ENCODE results near the gene CDRT4.

The CDRT4 gene

GRCh38 chr17:15405058-15405415, 62.4 kb downstream of the CDRT4 start:
- in situ Hi-C loops (cut with HindIII; ENCODE audit: low pct_unique_long_range_greater_than_20kb, low sequenced_read_pairs), result no loop called here
- no peak for DNase-seq (ENCODE audit: low read depth in 1 of 2, low spot score in 1 of 2)
- no peak for TF ChIP-seq JUND (IDR thresholded peaks at IDR 0.05; ENCODE audit: low read depth)

- in situ Hi-C loops (cut with HindIII; ENCODE audit: low pct_unique_long_range_greater_than_20kb, low sequenced_read_pairs), result no loop called here
- no peak for TF ChIP-seq JUND (IDR thresholded peaks at IDR 0.05; ENCODE audit: low read depth)
- no peak for DNase-seq (ENCODE audit: low read depth in 1 of 2, low spot score in 1 of 2)
These were observed 63.0 kb downstream of the CDRT4 start for GRCh38 chr17:15404106-15405057.

- DNase-seq (ENCODE audit: low read depth in 1 of 2, low spot score in 1 of 2), result no peak
- in situ Hi-C loops (cut with HindIII; ENCODE audit: low pct_unique_long_range_greater_than_20kb, low sequenced_read_pairs), result no loop called here
- TF ChIP-seq JUND (IDR thresholded peaks at IDR 0.05; ENCODE audit: low read depth), result no peak
These were observed 64.0 kb downstream of the CDRT4 start for GRCh38 chr17:15403276-15403939.

- no peak for TF ChIP-seq JUND (IDR thresholded peaks at IDR 0.05; ENCODE audit: low read depth)
- no peak for DNase-seq (ENCODE audit: low read depth in 1 of 2, low spot score in 1 of 2)
- in situ Hi-C loops (cut with HindIII; ENCODE audit: low pct_unique_long_range_greater_than_20kb, low sequenced_read_pairs), result no loop called here
These were observed 68.0 kb downstream of the CDRT4 start for GRCh38 chr17:15399443-15399842.

GRCh38 chr17:15398736-15399331, 68.6 kb downstream of the CDRT4 start:
- no peak for TF ChIP-seq JUND (IDR thresholded peaks at IDR 0.05; ENCODE audit: low read depth)
- no peak for DNase-seq (ENCODE audit: low read depth in 1 of 2, low spot score in 1 of 2)
- in situ Hi-C loops (cut with HindIII; ENCODE audit: low pct_unique_long_range_greater_than_20kb, low sequenced_read_pairs), result no loop called here

GRCh38 chr17:15398291-15398690, 69.1 kb downstream of the CDRT4 start:
- no peak for DNase-seq (ENCODE audit: low read depth in 1 of 2, low spot score in 1 of 2)
- in situ Hi-C loops (cut with HindIII; ENCODE audit: low pct_unique_long_range_greater_than_20kb, low sequenced_read_pairs), result no loop called here
- TF ChIP-seq JUND (IDR thresholded peaks at IDR 0.05; ENCODE audit: low read depth), result no peak

GRCh38 chr17:15397620-15398019, 69.8 kb downstream of the CDRT4 start:
- no peak for DNase-seq (ENCODE audit: low read depth in 1 of 2, low spot score in 1 of 2)
- no peak for TF ChIP-seq JUND (IDR thresholded peaks at IDR 0.05; ENCODE audit: low read depth)
- in situ Hi-C loops (cut with HindIII; ENCODE audit: low pct_unique_long_range_greater_than_20kb, low sequenced_read_pairs), result no loop called here

GRCh38 chr17:15395091-15395490, 72.3 kb downstream of the CDRT4 start:
- TF ChIP-seq JUND (IDR thresholded peaks at IDR 0.05; ENCODE audit: low read depth), result no peak
- DNase-seq (ENCODE audit: low read depth in 1 of 2, low spot score in 1 of 2), result no peak
- in situ Hi-C loops (cut with HindIII; ENCODE audit: low pct_unique_long_range_greater_than_20kb, low sequenced_read_pairs), result no loop called here

GRCh38 chr17:15393414-15393813, 74.0 kb downstream of the CDRT4 start:
- no peak for DNase-seq (ENCODE audit: low read depth in 1 of 2, low spot score in 1 of 2)
- in situ Hi-C loops (cut with HindIII; ENCODE audit: low pct_unique_long_range_greater_than_20kb, low sequenced_read_pairs), result no loop called here

GRCh38 chr17:15392326-15392741, 75.1 kb downstream of the CDRT4 start:
- in situ Hi-C loops (cut with HindIII; ENCODE audit: low pct_unique_long_range_greater_than_20kb, low sequenced_read_pairs), result no loop called here
- DNase-seq (ENCODE audit: low read depth in 1 of 2, low spot score in 1 of 2), result no peak
- TF ChIP-seq JUND (IDR thresholded peaks at IDR 0.05; ENCODE audit: low read depth), result no peak

More at GRCh38 chr17:15393414-15393813, 74.0 kb downstream of the CDRT4 start:
- no peak for TF ChIP-seq JUND (IDR thresholded peaks at IDR 0.05; ENCODE audit: low read depth)

GRCh38 chr17:15388356-15389041, 78.9 kb downstream of the CDRT4 start:
- DNase-seq (ENCODE audit: low read depth in 1 of 2, low spot score in 1 of 2), result no peak
- no peak for TF ChIP-seq JUND (IDR thresholded peaks at IDR 0.05; ENCODE audit: low read depth)
- in situ Hi-C loops (cut with HindIII; ENCODE audit: low pct_unique_long_range_greater_than_20kb, low sequenced_read_pairs), result no loop called here

- TF ChIP-seq JUND (IDR thresholded peaks at IDR 0.05; ENCODE audit: low read depth), result no peak
- no peak for DNase-seq (ENCODE audit: low read depth in 1 of 2, low spot score in 1 of 2)
- in situ Hi-C loops (cut with HindIII; ENCODE audit: low pct_unique_long_range_greater_than_20kb, low sequenced_read_pairs), result no loop called here
These were observed 81.3 kb downstream of the CDRT4 start for GRCh38 chr17:15386083-15386482.
